Hematopoietic multipotent progenitor cell treated with erythropoietin and hydrocortisone succinate and interleukin-3 and kit ligand, for 15 days (in vitro differentiated cells): ENCODE results near the gene ANKRD7.
"Not testable (repeated sequence)": the region's sequence is repeated elsewhere in the genome, so short reads cannot be mapped to it uniquely, and the experiment has no call there.

Experiments used
- DNase-seq: peaks from one replicate; pipeline ENCODE4 v3.0.0-alpha.2; 2015; ENCODE audit warnings: low spot score

The ANKRD7 gene

DNA sequence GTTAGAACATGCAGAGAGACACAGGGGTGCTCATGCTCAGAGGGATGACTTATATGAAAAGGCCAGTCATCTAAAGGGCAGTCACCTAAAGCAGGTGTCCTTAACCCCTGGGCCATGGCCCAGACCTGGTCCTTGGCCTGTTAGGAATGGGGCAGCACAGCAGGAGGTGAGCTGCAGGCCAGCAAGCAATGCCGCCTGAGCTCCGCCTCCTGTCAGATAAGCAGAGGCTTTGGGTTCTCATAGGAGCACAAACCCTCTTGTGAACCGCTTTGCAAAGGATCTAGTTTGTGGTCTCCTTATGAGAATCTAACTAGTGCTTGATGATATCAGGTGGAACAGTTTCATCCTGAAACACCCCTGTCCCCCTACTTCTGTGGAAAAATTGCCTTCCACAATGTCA is 14.5 kb downstream of the ANKRD7 start:
- no peak for DNase-seq

DNA sequence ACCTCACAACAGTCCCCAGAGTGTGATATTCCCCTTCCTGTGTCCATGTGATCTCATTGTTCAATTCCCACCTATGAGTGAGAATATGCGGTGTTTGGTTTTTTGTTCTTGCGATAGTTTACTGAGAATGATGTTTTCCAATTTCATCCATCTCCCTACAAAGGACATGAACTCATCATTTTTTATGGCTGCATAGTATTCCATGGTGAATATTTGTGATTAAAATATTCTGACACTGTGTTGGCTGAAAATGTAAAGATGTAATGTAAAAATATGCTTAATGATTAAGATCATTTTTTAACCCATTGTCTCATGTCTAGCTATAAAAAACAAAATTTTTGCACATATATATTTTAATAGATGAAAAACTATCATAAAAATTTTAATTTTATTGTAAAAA is 15.8 kb downstream of the ANKRD7 start:
- not testable (repeated sequence) for DNase-seq

DNA sequence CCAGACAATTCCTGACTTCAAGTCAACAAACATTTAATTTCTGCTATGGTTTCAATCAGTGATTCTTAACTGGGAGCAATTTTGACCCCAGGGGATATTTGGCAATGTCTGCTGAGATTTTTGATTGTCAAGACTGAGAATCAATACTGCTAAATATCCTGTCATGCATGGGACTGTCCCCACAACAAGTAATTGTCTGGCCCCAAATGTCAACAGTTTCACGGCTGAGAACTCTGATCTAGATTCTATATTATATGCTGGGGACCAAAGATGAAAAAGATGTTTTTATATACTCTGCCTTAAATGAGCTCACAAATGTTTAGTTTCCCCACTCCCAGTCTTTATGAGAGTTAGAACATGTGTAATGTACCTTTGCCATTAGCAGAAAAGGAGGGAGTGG is 19.2 kb downstream of the ANKRD7 start:
- no peak for DNase-seq

DNA sequence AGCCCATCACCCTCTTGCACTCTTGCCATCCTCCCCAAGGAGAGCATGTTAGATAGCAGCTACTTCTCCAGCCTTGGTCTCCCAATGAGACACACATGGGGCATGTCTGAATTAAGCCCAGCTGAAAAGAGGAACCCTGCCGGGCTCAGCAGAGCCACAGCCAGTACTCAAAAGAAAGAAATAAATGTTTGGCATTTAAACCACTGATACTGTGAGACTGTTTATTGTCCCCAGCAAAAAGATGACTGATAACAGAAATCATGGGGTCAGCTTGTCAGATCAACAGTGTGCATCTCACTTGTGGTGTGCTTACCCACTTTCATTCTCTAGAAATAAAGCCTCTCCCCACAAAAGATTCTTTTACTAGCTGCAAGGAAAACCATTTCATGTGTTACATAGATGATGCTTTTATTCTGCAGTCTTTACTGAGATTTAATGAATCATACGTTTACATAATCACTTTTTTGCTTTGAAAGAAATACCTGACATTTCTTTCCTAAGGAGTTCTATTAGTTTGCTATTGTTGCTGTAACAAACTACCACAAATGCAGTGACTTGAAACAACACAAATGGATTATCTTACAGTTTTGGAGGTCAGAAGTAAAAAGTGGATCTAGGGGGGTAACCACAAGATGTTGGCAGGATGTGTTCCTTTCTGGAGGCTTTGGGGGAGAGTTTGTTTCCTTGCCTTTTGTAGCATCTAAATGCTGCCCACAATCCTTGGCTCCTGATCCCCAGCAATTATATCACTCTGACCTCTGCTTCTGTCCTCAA is 20.9 kb downstream of the ANKRD7 start:
- no peak for DNase-seq

DNA sequence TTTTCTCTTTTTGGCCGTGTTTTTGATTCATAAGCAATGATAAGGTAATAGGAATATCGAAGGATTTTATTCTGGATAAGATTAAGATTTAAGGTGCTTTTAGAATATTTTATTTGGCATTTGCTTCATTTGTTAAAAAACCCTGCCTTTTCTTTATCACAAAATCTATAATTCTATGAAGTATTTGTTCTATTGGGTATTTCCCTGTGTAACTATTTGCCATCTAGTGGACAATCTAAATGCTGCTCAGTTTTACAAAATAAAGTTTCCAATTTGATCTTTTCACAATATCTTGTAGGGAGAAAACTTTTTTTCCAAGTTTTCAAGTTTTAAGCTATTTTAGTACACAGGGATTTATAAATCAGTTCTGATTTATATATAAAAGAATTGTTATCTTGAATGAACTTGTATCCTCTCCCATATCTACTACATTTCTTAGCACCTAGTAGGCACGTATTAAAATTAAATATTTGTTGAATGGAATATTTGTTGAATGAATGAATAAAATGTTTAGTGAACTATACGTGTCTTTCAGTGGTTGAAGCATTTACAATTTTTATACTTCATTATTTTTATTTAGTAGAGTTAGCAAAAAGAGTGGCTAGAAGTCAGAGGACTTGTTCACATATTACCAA is 26.5 kb downstream of the ANKRD7 start:
- no peak for DNase-seq

DNA sequence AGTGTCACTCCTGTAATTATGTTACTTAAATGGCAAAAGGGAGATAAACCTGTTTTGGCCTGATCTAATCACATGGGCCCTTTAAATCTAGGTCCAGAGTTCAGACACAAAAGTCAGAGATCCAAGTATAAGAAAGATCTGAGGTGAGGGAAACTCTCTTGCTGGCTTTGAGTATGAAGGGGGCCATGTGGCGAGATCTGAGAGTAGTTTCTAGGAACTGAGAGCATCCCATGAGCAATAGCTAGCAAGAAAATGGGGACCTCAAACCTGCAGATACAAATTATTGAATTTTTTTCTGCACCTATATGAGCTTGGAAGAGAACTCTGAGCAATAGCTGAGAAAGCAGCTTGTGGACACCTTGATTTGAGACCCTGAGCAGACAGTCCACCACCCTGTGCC is 27.6 kb downstream of the ANKRD7 start:
- DNase-seq: no peak

DNA sequence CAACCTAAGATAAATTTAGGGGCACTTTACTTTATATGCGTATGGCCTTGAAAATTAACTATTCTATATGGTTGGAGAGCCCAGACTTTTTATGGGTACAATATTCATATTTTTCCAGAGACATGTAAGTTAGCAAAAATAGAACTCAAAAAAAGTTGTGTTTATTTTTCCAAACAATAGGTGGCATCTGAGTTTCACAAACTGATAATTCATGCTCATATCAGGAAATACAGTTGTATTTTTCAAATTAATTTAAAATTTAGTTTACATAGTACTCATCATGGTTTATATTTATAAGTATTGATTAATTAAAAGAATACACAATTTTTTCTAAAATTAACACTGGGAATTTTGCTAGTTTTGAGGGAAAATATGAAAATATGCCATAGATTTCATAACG is 34.6 kb downstream of the ANKRD7 start:
- no peak for DNase-seq

DNA sequence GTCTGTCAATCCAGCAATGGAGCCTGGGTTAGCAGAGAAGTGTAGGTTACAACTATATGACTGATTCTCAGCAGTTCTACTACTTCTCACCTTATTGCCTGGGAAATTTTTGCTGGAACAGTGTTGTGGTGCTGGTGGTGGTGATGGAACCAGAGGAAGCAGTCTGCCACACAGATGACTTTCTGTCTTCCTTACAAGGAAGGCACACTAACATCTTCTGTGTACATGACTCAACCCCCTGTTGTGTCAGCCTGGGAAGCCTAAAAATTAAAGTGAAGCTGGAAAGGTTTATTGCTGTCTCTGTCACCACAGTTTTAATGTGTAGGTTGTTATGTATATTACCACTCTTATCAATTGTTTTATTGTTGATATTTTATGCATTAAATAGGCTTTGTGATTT is 40.3 kb downstream of the ANKRD7 start:
- DNase-seq: no peak

DNA sequence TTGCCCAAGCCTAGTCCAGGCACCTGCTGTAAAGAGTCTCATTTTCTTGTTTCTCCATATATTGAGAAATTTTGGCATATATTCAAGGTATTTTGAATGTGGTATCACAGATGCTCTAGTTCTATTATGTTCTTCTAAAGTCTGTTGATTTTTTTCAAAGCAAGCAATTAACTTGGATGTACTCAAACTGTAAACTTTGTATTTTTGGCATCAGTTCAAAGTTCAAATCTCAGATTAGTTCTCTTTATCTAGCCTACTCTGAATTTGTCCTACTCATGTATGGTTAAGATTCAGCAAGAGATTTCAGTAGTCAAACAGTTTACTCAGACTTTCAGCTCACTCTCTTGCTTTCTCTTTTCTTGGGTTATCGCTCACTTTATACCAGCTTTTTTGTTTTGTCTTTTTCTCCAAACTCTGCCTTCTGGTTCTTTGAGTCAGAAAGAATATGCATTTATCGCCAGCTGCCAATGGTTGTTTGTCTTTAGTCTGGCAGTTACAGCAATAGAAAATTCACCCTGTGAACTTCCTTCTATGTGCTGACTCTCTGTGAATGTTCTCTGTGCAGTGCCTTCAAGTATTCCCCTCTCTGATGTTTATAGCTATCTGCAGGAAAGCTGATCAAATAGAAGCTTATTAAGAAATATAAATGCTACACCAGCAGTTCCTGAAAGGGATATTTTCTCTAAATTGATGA is 56.0 kb downstream of the ANKRD7 start:
- DNase-seq: no peak

DNA sequence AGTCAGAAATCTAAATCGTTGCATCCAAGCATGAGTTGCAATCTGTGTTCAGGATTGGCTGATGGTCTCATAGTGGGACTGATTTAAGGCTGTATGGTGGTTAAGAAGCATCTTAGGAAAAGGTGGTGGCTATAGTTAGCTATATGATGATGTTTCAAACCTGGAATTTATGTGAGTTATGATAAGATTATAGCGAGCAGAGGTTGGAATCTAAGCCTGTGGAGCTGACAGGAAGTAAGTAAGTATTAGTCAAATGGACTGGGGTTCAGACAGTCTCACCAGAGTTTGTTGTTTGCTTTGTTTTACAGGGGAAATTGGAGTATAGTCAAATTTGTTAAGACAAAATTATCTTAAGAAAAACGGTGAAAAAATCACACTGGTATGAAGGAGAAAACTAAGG is 56.7 kb downstream of the ANKRD7 start:
- DNase-seq: no peak

DNA sequence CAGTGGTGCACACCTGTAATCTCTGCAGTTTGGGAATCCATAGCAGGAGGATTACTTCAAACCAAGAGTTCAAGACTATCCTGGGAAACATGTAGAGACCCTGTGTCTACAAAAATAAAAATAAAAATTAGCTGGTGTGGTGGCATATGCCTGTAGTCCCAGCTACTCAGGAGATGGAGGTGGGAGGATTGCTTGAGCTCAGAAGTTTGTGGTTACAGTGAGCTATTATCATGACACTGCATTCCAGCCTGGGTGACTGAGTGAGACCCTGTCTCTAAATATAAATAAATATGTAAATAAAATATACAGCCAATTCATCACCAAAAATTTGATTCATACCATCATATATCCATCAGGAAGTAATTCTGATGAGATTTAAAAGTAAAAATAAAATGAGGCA is 60.9 kb downstream of the ANKRD7 start:
- no peak for DNase-seq

DNA sequence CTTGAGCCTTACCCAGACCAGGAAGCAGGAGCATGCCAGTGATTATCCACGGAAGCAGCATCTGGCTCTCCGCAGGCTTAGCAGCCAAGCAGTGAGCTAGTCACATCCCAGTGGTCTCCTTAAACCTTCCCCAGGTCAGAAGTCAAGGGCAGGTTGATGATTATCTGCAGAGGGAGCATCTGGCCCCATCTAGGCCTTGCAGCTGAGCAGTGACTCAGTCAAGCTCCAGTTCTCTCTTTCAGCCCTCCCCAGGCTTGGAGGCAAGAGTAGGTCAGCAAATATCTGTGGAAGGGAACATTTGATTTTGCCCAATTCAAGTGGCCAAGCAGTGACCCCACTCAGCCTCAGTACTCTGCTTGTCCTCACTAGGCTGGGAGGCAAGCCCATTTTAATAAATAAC is 61.6 kb downstream of the ANKRD7 start:
- DNase-seq: no peak

DNA sequence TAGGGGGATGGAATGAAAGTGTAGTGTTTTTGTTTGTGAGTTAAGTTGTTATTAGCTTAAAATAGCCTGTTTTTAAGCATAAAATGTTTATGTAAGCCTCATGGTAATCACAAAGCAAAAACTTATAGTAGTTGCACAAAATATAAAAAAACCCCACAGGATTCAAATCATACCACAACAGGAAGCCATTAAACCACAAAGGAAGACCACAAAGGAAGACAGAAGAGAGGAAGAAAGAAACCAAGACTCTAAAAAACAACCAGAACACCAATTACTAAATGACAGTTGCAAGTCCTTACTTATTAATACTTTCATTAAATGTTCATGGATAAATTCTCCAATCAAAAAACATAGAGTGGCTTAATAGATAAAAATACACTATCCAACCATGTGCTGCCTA is 63.6 kb downstream of the ANKRD7 start:
- no peak for DNase-seq

DNA sequence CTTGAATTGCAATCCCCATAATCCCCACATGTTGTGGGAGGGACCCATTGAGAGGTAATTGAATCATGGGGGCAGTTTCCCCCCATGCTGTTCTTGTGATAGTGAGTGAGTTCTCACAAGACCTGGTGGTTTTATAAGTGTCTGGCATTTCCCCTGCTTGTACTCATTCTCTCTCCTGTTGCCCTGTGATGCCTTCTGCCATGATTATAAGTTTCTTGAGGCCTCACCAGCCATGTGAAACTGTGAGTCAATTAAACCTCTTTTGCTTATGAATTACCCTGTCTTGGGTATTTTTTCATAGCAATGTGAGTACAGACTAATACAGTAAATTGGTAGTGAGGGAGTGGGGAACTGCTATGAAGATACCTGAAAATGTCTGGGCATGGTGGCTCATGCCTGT is 65.0 kb downstream of the ANKRD7 start:
- DNase-seq: no peak
